Tibial nerve (tissue), 3 donors: ENCODE results near the gene KXD1.

Source experiments
- POLR2A ChIP-seq, 2 donors: fragments of 450-650 bp; IDR thresholded peaks; one replicate each; pipeline ENCODE4 v1.6.1; 2017; ENCODE audit warnings: antibody characterized with exemption in 2 of 2, mild to moderate bottlenecking in 2 of 2, moderate library complexity in 2 of 2
- TF ChIP-seq, protein P1 (sequence below), 5 experiments: fragments of 200-600 bp in 3 of 5; fragments of 450-650 bp in 2 of 5; sonication (generic) in 3 of 5; IDR thresholded peaks; one replicate each; pipeline ENCODE4 v1.5.1; 2016 to 2019; ENCODE audit warnings: antibody characterized with exemption in 5 of 5, mild to moderate bottlenecking in 3 of 5, moderate library complexity in 2 of 5

DNA sequence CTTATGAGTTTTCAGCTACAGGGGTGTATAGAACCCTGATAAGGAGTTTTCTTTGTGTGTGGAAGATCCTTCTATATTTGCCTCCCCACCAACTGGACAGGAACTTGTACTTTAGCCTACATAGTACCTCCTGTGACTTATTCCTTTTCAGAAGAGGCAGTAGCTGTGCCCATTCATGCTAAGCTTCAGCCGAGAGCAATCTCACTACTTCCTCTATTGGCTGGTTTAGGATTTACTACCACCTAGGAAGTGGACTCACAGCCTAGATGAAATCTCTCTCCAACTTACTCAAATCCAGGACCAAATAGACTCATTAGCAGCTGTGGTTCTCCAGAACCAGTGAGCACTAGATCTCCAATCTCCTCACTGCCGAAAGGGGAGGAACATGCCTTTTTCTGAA, 28.6 kb downstream of the KXD1 start:
- no peak for TF ChIP-seq POLR2A (IDR thresholded peaks at IDR 0.05)
- TF ChIP-seq, protein P1, sequence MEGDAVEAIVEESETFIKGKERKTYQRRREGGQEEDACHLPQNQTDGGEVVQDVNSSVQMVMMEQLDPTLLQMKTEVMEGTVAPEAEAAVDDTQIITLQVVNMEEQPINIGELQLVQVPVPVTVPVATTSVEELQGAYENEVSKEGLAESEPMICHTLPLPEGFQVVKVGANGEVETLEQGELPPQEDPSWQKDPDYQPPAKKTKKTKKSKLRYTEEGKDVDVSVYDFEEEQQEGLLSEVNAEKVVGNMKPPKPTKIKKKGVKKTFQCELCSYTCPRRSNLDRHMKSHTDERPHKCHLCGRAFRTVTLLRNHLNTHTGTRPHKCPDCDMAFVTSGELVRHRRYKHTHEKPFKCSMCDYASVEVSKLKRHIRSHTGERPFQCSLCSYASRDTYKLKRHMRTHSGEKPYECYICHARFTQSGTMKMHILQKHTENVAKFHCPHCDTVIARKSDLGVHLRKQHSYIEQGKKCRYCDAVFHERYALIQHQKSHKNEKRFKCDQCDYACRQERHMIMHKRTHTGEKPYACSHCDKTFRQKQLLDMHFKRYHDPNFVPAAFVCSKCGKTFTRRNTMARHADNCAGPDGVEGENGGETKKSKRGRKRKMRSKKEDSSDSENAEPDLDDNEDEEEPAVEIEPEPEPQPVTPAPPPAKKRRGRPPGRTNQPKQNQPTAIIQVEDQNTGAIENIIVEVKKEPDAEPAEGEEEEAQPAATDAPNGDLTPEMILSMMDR (IDR thresholded peaks at IDR 0.05), result no peak
